Smooth muscle cell (in vitro differentiated cells): ENCODE results near the gene TCP11L2. TPM values are rescaled to one million over a fixed set of nuclear protein-coding genes. Genes with fewer than 3 reads are reported as not detected.

Source experiments
- DNase-seq: peaks from one replicate; lab custom pipeline; 2025; ENCODE audit not compliant: unreplicated experiment; lab: John Stamatoyannopoulos, UW
- H2AFZ ChIP-seq: fragments of 200-600 bp; sonication (generic); 2 replicates; pipeline ENCODE4 v1.6.0; 2016; ENCODE audit warnings: antibody characterized with exemption, low read depth, mild to moderate bottlenecking
- H3F3A ChIP-seq: fragments of 200-600 bp; sonication (generic); 2 replicates; pipeline ENCODE4 v1.6.0; 2017; ENCODE audit warnings: antibody characterized with exemption, low read depth
- H3K27ac ChIP-seq: fragments of 200-600 bp; sonication (generic); 2 replicates; pipeline ENCODE4 v1.5.1; 2016; ENCODE audit warnings: low read depth, mild to moderate bottlenecking
- H3K27me3 ChIP-seq: fragments of 200-600 bp; sonication (generic); 2 replicates; pipeline ENCODE4 v1.6.1; 2016; ENCODE audit warnings: low read depth, mild to moderate bottlenecking
- H3K36me3 ChIP-seq: fragments of 200-600 bp; sonication (generic); 2 replicates; pipeline ENCODE4 v1.5.1; 2016; ENCODE audit warnings: low read depth
- H3K4me1 ChIP-seq: fragments of 200-600 bp; sonication (generic); 2 replicates; pipeline ENCODE4 v1.5.1; 2016; ENCODE audit warnings: low read depth
- H3K4me2 ChIP-seq: fragments of 200-600 bp; sonication (generic); 2 replicates; pipeline ENCODE4 v1.6.0; 2016; ENCODE audit warnings: mild to moderate bottlenecking
- H3K4me3 ChIP-seq: fragments of 200-600 bp; sonication (generic); 2 replicates; pipeline ENCODE4 v1.5.1; 2016; ENCODE audit warnings: mild to moderate bottlenecking
- H3K79me2 ChIP-seq: fragments of 200-600 bp; sonication (generic); 2 replicates; pipeline ENCODE4 v1.6.0; 2016; ENCODE audit warnings: low read depth, mild to moderate bottlenecking
- H3K9ac ChIP-seq: fragments of 200-600 bp; sonication (generic); 2 replicates; pipeline ENCODE4 v1.6.0; 2016; ENCODE audit warnings: low read depth
- H3K9me3 ChIP-seq: fragments of 200-600 bp; sonication (generic); replicated peaks from 2 replicates; pipeline ENCODE4 v1.5.1; 2016; ENCODE audit warnings: low read depth
- H4K20me1 ChIP-seq: fragments of 200-600 bp; sonication (generic); 2 replicates; pipeline ENCODE4 v1.6.0; 2016; ENCODE audit warnings: low read depth
- WGBS: methylation state at CpG from one replicate; pipeline ENCODE4 v1.1.7; 2016; ENCODE audit warnings: low lambda C conversion rate; 5-methylcytosine and 5-hydroxymethylcytosine counted together
- polyA plus RNA-seq: library from polyadenylated mRNA; unstranded; fragments of >200 nt; fragmentation: Nextera tagmentation; extraction: Ambion mirVana; gene quantifications from 2 replicates; pipeline ENCODE4 v1.2.1, GENCODE V29; 2016
- total RNA-seq: library from RNA; depleted of rRNA; stranded (reverse); fragments of >200 nt; gene quantifications from 2 replicates; pipeline ENCODE4 v1.2.3, GENCODE V29; 2014
- TF ChIP-seq, protein P1 (sequence below): fragments of 200-600 bp; sonication (generic); IDR thresholded peaks from 2 replicates; pipeline ENCODE4 v1.5.1; 2017; ENCODE audit warnings: borderline replicate concordance, mild to moderate bottlenecking, antibody characterized with exemption; ENCODE audit not compliant: insufficient read depth, poor library complexity, severe bottlenecking

Gene TCP11L2
- total and polyA plus RNA-seq, 2 experiments from 2014 or later: 2.4 to 15.1 TPM

DNA sequence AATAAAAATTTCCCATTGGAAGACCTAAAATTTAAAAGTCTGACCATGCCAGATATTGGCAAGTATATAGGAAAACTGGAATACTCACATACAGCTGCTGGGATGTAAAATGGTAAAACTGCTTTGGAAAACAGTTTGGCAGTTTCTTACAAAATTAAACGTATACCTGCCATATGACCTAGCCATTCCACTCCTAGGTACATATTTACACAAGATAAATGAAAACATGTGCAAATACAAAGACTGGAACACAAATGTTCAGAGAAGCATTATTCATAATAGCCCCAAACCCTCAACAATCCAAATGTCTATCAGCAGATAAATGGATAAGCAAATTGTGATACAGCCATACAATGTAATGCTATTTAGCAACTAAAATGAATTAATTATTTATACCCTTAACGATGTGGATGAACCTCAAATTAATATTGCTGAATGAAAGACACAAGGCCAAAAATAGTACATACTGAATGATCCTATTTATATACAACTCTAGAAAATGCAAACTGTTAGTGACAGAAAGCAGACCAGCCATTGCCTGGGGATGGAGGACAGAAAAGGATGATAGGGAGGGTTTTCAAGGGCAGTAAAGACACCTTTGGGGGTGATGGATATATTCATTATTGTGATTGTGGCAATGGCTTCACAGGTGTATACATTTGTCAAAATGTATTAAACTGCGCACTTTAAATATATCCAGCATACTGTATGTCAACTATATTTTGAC, 21.3 kb upstream of the TCP11L2 start:
- Histone ChIP-seq H3K9me3 (no peaks in the 10 kb centered on the region), H3K79me2 (no peaks in the 10 kb centered on the region), H2AFZ (no peak overlapping the region), H3F3A (no peaks in the 10 kb centered on the region), H3K4me3 (no peak overlapping the region), H3K36me3 (no peaks in the 10 kb centered on the region), H3K9ac (no peak overlapping the region), H3K27ac (no peak overlapping the region), H3K27me3 (no peaks in the 10 kb centered on the region), H3K4me2 (no peak overlapping the region), H4K20me1 (no peaks in the 10 kb centered on the region), H3K4me1 (no peaks in the 10 kb centered on the region)
- TF ChIP-seq, protein P1, sequence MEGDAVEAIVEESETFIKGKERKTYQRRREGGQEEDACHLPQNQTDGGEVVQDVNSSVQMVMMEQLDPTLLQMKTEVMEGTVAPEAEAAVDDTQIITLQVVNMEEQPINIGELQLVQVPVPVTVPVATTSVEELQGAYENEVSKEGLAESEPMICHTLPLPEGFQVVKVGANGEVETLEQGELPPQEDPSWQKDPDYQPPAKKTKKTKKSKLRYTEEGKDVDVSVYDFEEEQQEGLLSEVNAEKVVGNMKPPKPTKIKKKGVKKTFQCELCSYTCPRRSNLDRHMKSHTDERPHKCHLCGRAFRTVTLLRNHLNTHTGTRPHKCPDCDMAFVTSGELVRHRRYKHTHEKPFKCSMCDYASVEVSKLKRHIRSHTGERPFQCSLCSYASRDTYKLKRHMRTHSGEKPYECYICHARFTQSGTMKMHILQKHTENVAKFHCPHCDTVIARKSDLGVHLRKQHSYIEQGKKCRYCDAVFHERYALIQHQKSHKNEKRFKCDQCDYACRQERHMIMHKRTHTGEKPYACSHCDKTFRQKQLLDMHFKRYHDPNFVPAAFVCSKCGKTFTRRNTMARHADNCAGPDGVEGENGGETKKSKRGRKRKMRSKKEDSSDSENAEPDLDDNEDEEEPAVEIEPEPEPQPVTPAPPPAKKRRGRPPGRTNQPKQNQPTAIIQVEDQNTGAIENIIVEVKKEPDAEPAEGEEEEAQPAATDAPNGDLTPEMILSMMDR: no peak
- 93% methylated on average over 3 of the region's 3 CpGs for WGBS
- no peak for DNase-seq

GRCh38 chr12:106281804-106282203, 20.7 kb upstream of the TCP11L2 start:
- Histone ChIP-seq H3K79me2 (no peaks in the 10 kb centered on the region), H3K4me2 (no peak overlapping the region), H3K27ac (no peak overlapping the region), H4K20me1 (no peaks in the 10 kb centered on the region), H3K36me3 (no peaks in the 10 kb centered on the region), H3K9ac (no peak overlapping the region), H3K4me1 (no peaks in the 10 kb centered on the region), H3K4me3 (no peak overlapping the region), H2AFZ (no peak overlapping the region), H3F3A (no peaks in the 10 kb centered on the region), H3K27me3 (no peaks in the 10 kb centered on the region), H3K9me3 (no peaks in the 10 kb centered on the region)
- no peak for DNase-seq
- TF ChIP-seq, protein P1: no peak
- 93% methylated on average over 4 of the region's 4 CpGs for WGBS

GRCh38 chr12:106282457-106283097, 20.0 kb upstream of the TCP11L2 start:
- no peak overlapping the region for H3K4me2 ChIP-seq
- H3K4me1 ChIP-seq: no peaks in the 10 kb centered on the region
- no peak overlapping the region for H2AFZ ChIP-seq
- no peak overlapping the region for H3K27ac ChIP-seq
- H3K9ac ChIP-seq: no peak overlapping the region
- H3K9me3 ChIP-seq: no peaks in the 10 kb centered on the region
- 23% methylated on average over 7 of the region's 7 CpGs for WGBS
- no peaks in the 10 kb centered on the region for H3F3A ChIP-seq
- no peak for DNase-seq
- H3K36me3 ChIP-seq: no peaks in the 10 kb centered on the region
- no peaks in the 10 kb centered on the region for H3K79me2 ChIP-seq
- no peaks in the 10 kb centered on the region for H4K20me1 ChIP-seq
- H3K27me3 ChIP-seq: no peaks in the 10 kb centered on the region
- H3K4me3 ChIP-seq: no peak overlapping the region
- TF ChIP-seq, protein P1: peak; percentile 85
